NCI-H1417 (cell line): ENCODE results near the gene PANK1.

Source experiments
- DNase-seq, 3 experiments: peaks; one replicate each; lab custom pipeline; 2025; lab: John Stamatoyannopoulos, UW

Gene PANK1

GRCh38 chr10:89644967-89645741 is at the start of gene PANK1:
TSS of gene PANK1 (minus strand) at chr10:89645242. CDS start at chr10:89644891, 351 bp downstream.
- peak; percentile 77 to 90 (median 89) for DNase-seq

- DNase-seq, result no peak
Observed at GRCh38 chr10:89693176-89693575, 48.1 kb upstream of the PANK1 start.

DNA sequence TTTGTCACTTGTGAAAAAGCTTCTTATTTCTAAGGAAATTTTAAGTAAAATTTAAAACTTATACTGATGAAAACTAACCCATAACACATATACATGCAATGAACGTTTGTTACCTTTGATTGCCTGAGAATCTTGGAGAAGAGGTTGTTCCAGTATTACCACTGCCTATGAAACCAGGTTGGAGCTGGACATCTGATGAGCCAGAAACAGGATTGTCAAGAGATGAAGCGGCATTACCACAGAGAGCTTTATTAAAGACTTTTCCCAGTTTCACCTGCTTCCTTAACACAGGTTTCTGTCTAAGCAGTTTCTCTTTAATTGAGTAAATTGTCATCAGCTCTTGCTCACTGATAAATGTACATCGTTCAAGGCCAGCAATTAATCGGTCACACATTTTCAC is 47.4 kb upstream of the PANK1 start:
- DNase-seq, result no peak

GRCh38 chr10:89690027-89690426 is 45.0 kb upstream of the PANK1 start:
- no peak for DNase-seq

DNA sequence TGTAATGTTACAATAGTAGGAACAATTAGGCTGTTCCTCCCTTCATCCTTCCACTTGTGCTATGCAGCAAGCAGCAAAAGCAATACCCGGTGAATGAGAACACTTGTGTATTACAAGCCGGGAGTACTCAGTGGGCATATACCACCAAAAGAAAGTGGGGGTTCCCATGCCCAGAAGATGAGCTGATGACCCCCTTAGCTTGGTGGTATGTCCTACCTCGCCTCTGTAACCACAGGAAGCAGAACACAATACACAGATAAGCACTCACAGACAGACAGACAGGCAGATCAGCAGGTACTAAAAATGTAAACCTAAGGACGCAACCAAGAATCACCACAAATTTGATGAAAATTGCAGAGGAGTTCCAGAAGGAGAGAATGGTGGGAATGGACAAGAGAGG is 40.9 kb upstream of the PANK1 start:
- no peak for DNase-seq

GRCh38 chr10:89684604-89685003 is 39.6 kb upstream of the PANK1 start:
- DNase-seq, result no peak

GRCh38 chr10:89683883-89684282 is 38.8 kb upstream of the PANK1 start:
- peak; percentile 3 to 67 (median 37) for DNase-seq

DNA sequence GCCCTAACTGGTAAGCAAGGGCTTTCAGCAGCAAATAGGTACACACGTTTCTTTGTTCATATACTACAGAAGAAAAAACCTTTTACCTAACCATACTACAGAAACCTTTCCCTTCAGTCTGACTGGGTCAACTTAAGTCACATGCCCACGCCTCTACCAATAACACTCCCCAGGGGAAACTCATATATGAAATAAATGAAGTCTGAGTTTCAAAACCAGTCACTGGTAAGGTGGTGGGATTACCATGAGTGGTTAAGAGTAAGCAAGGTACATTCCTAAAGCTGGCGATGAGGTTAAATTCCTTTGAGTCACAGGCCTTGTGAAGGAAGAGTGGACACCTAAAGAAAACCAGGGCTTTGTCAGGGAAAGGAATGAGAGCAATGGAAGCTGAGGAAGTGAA is 34.9 kb upstream of the PANK1 start:
- no peak for DNase-seq

DNA sequence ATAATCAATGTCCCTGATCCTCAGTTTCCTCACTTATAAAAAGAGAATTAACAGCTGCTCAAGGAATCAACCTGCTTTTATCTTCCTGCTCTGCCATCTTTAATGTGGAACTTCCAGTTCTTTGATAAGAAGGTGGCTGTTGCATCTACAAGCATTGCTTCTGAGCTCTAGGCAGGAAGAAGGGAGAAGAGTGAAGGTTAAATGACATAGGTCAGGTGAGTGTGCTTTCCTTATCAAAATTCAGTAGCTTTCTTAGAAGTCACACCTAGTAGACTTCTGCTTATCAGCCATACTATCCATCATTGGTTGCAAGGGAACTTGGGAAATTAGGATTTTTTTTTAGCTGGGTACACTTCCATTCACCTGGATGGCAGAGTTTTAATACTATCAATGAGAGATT is 32.3 kb upstream of the PANK1 start:
- no peak for DNase-seq

- no peak for DNase-seq
Observed at GRCh38 chr10:89670926-89671325, 25.9 kb upstream of the PANK1 start.

- no peak for DNase-seq
Observed at GRCh38 chr10:89669985-89670384, 24.9 kb upstream of the PANK1 start.

DNA sequence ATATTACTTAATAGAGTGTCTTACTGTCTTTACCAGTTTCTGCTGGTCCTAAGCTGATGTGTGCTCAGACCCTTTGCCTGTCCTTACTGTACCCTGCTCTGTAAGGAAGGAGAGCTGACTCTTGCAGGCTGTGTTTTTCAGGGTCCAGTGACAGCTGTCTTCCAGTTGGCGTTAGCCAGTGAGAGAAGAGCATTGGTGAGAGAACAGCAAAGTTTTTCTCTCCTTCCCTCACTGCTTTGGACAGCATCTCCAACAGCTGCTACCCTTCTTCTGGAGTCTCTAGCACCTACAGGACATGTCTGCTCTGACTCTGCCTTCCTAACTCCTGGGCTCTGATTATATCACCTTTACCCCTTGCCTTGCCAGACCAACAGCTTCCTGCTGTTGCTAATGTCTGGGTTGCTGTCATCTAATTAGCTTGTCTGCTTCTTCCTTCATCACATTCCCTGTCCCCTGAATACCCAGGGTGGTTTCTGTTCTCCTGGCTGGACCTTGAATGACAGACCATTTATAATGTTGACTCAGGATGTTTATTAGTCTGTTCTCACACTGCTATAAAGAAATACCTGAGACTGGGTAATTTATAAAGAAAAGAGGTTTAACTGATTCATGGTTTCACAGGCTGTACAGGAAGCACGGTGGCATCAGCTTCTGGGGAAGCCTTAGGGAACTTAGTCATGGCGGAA is 23.5 kb upstream of the PANK1 start:
- peak in 1 of 3 experiments; percentile 18 for DNase-seq

DNA sequence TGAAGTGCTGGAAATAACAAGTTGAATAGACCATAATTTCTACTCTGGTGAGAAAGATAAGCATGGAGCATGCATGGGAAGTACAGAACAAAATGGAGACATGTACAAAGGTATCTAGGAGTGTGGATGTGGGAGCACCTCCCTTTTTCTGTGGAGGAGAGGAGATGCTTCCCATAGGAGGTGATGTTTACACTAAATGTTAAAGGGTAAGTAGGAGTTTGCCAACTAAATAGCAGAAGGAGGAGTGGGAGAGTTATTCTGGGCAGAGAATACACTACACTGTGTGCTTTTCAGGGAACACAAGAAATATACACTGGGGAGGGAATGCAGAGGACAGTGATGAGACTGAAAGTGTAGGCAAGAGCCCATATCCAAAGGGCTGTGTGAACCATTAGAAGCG is 21.1 kb upstream of the PANK1 start:
- DNase-seq, result no peak

- no peak for DNase-seq
Observed at GRCh38 chr10:89665302-89665701, 20.3 kb upstream of the PANK1 start.

- no peak for DNase-seq
Observed at GRCh38 chr10:89664203-89664602, 19.2 kb upstream of the PANK1 start.

DNA sequence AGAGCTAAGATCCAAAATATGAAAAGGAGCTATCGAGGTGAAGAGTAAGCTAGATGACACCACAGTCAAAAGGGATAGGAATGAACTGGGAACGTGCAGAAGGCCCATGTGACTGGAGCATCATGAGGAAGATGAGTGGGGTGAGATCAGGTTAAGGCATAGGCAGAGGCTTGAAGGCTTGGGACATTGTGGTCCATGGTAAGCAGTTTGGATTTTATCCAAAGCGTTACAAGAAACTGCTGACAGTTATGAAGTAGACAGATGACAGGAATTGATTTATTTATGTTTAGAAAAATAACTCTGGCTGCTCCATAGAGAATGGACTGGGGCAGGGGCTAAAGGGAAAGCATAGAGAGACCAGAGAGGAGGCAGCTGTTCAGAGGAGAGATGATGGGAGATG is 18.1 kb upstream of the PANK1 start:
- DNase-seq, result no peak

GRCh38 chr10:89662596-89662995 is 17.6 kb upstream of the PANK1 start:
- no peak for DNase-seq

DNA sequence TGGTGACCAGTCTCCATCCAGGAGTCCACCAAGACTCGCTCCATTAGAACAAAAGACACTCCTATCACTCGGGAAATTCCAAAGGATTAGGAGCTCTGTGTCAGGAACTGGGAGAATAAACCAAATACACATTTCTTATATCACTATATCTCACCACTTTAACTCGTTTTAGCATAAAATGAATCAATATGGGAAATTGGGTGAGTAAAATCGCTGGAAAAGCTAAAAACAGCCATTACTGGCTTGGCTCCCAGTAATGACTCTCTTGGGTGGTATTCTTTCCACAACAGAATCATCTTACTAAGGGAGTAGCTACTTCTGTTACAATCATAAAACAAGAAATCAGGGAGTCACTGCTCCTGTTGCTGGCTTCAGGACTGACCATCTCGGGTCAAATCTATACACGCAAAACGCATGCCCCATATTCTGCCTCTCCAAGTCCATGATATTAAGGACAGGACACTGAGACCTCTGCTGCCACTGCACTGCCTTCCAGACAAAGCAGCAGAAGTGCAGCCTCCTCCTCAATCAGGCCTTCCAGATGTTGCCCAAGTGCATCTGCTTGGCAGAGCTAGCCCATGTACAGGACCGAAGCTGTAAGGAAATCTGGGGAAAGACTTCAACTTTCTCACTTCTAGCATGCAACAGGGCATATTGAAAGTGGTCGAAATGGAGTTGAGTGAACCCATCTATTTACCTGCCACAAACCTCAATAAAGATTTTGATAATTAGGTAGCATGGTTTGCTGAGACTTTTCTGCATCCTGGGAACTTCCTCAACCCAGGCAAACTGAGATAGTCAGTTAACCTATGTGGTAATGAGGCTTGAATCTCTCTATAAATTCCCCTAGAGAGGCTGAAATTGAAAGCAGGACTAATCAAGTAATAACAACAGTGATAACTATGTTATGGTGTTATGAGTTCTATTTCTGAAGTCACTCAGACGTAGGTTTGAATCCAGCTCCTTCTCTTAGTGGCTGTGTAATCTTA is 14.4 kb upstream of the PANK1 start:
- DNase-seq, result no peak

DNA sequence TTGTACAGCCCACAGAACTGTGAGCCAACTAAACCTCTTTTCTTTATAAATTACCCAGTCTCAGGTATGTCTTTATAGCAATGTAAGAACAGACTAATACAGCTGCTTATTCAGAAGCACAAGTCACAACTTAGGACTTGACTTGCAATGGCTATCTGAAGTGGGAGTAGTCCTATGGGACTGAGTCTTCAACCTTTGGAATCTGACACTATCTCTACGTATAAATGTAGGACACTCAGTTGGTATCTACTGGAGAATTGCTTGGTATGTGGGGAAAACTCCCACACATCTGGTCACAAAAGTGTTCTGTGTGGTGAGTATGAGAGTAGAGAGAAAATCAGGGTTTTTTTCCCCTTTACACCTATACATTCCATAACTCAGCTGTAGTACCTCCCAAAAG is 12.3 kb upstream of the PANK1 start:
- no peak for DNase-seq

DNA sequence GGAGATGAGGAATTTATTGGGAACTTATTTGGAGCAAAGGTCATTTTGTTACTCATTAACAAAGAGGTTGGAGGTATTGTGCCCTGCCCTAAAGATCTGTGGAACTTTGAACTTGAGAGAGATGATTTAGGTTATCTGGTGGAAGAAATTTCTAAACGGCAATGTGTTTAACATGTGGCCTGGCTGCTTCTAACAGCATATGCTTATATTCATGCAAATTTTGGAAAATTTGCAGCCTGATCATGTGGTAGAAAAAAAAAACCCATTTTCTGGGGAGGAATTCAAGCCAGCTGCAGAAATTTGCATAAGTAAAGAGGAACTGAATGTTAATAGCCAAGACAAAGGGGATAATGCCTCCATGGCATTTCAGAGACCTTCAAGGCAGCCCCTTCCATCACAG is 10.7 kb upstream of the PANK1 start:
- no peak for DNase-seq

GRCh38 chr10:89653410-89653869 is 8.4 kb upstream of the PANK1 start:
- peak in 1 of 3 experiments; percentile 3 for DNase-seq

DNA sequence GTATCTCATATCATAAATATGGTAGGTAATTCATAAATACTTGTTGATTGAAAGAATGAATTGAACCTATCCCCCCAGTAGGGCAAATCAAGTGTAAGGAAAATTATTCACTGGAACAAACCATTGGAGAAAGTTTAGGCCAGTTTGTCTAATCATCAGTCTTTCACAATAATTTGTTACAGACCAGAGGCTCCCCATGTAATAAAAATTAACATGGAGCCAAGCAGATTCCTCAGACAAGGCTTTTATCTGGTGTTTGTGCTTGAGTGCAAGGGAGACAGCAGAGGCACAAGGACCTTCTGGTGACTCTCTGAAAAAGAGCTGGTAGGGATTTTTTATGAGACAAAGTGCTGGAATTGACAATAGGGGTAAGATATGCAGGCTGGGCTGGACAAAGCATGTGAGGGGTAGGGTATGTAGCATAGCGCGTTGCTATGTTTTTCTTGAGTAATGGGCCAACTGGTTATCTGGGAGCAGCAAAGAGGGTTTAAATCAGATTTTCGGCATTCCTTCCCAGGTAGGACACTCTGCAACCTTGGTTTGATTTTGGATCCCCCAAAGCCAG is 7.8 kb upstream of the PANK1 start:
- DNase-seq, result no peak
